HUES48 (cell line): Measurements from ENCODE around the gene NAT16.
A peak's percentile ranks its signal among the peaks of the same experiment; 100 is the strongest.
"Not testable (repeated sequence)": the region's sequence is repeated elsewhere in the genome, so short reads cannot be mapped to it uniquely, and the experiment has no call there.

ENCODE experiments used
- H3K27ac ChIP-seq: one replicate; pipeline ENCODE4 v1.7.0; 2013; ENCODE audit warnings: low read depth, low read length, inconsistent platforms
- H3K27me3 ChIP-seq: 2 replicates; pipeline ENCODE4 v1.6.1; 2013; ENCODE audit warnings: mild to moderate bottlenecking, low read length; ENCODE audit not compliant: control insufficient read depth, insufficient read depth
- H3K36me3 ChIP-seq: 2 replicates; pipeline ENCODE4 v1.6.1; 2013; ENCODE audit warnings: low read length; ENCODE audit not compliant: control insufficient read depth, insufficient read depth
- H3K4me1 ChIP-seq: 2 replicates; pipeline ENCODE4 v1.6.1; 2013; ENCODE audit warnings: mild to moderate bottlenecking, low read length; ENCODE audit not compliant: control insufficient read depth, insufficient read depth
- H3K4me3 ChIP-seq: 2 replicates; pipeline ENCODE4 v1.5.1; 2013; ENCODE audit warnings: mild to moderate bottlenecking, low read depth, low read length
- H3K9ac ChIP-seq: 2 replicates; pipeline ENCODE4 v1.6.1; 2013; ENCODE audit warnings: mild to moderate bottlenecking, low read depth, low read length, moderate library complexity
- H3K9me3 ChIP-seq: 2 replicates; pipeline ENCODE4 v1.6.1; 2013; ENCODE audit warnings: low read length; ENCODE audit not compliant: control insufficient read depth, insufficient read depth

NAT16 gene

GRCh38 chr7:101121991-101122932, 57.8 kb downstream of the NAT16 start:
- 0 out of 2 replicates have a peak overlapping the region, but pooled peaks have one; percentile 12 for H3K9ac ChIP-seq
- no peaks in the 10 kb centered on the region for H3K36me3 ChIP-seq
- no peaks in the 10 kb centered on the region for H3K9me3 ChIP-seq
- H3K27ac ChIP-seq, result peak overlapping the region; percentile 86
- H3K4me3 ChIP-seq, result no peak overlapping the region
- peaks cover 22% of the 10 kb centered on the region for H3K4me1 ChIP-seq
- H3K27me3 ChIP-seq, result no peaks in the 10 kb centered on the region

GRCh38 chr7:101121631-101121990, 58.5 kb downstream of the NAT16 start:
- not testable (repeated sequence) for H3K9me3 ChIP-seq, H3K27me3 ChIP-seq, H3K9ac ChIP-seq, H3K36me3 ChIP-seq, H3K4me3 ChIP-seq
- Histone ChIP-seq H3K27ac (peak overlapping the region; percentile 86), H3K4me1 (peaks cover 15% of the 10 kb centered on the region)
